Activated naive CD4-positive, alpha-beta T cell treated with anti-CD3 and anti-CD28 coated beads, Interleukin-2, amount 10 ng/mL, durations not matched to agents 7 days and 5 days (primary cell): ENCODE data around the gene FCGR1A.
"Not testable (repeated sequence)": the region's sequence is repeated elsewhere in the genome, so short reads cannot be mapped to it uniquely, and the experiment has no call there.

Experiments used
- CTCF ChIA-PET: fragments of 350-600 bp; sonication (Branson Sonifier 250); formaldehyde crosslinking; loops from one replicate; lab custom pipeline; 2021; ENCODE audit warnings: antibody characterized with exemption; lab: Charles Lee
- DNase-seq: peaks from one replicate; pipeline ENCODE4 v3.0.0-alpha.2; 2020
- H3K27ac Mint-ChIP-seq: one replicate; pipeline ENCODE4 v1.8.0; 2021; ENCODE audit warnings: mild to moderate bottlenecking, moderate library complexity, mixed read lengths
- H3K27me3 Mint-ChIP-seq: one replicate; pipeline ENCODE4 v1.8.0; 2021; ENCODE audit warnings: mild to moderate bottlenecking, mixed read lengths
- H3K36me3 Mint-ChIP-seq: one replicate; pipeline ENCODE4 v1.8.0; 2021; ENCODE audit warnings: mixed read lengths
- H3K4me1 Mint-ChIP-seq: one replicate; pipeline ENCODE4 v1.8.0; 2021; ENCODE audit warnings: mixed read lengths
- H3K4me3 Mint-ChIP-seq: one replicate; pipeline ENCODE4 v1.8.0; 2021; ENCODE audit warnings: mild to moderate bottlenecking, moderate library complexity, mixed read lengths
- H3K9me3 Mint-ChIP-seq: one replicate; pipeline ENCODE4 v1.8.0; 2021; ENCODE audit warnings: mixed read lengths

The FCGR1A gene

GRCh38 chr1:149782600-149782999 lies at the start of gene FCGR1A:
Gene FCGR1A, plus strand, starts transcription at chr1:149782694. Its CDS starts 50 bp downstream, at chr1:149782744.
- H3K4me1 Mint-ChIP-seq, H3K4me3 Mint-ChIP-seq, H3K27me3 Mint-ChIP-seq, DNase-seq, CTCF ChIA-PET, H3K9me3 Mint-ChIP-seq, H3K27ac Mint-ChIP-seq, H3K36me3 Mint-ChIP-seq: not testable (repeated sequence)

GRCh38 chr1:149732781-149733180 lies 49.7 kb upstream of the FCGR1A start:
- H3K4me3 Mint-ChIP-seq, H3K4me1 Mint-ChIP-seq, CTCF ChIA-PET, H3K27me3 Mint-ChIP-seq, H3K36me3 Mint-ChIP-seq, H3K9me3 Mint-ChIP-seq, DNase-seq, H3K27ac Mint-ChIP-seq: not testable (repeated sequence)

- H3K27me3 Mint-ChIP-seq, CTCF ChIA-PET, H3K36me3 Mint-ChIP-seq: not testable (repeated sequence)
Observed at GRCh38 chr1:149734692-149735091, 47.8 kb upstream of the FCGR1A start.

GRCh38 chr1:149740148-149740581 lies 42.3 kb upstream of the FCGR1A start:
- peak; percentile 67 for DNase-seq
- H3K27me3 Mint-ChIP-seq, H3K4me1 Mint-ChIP-seq, H3K36me3 Mint-ChIP-seq, H3K9me3 Mint-ChIP-seq, CTCF ChIA-PET, H3K4me3 Mint-ChIP-seq: not testable (repeated sequence)
- peak overlapping the region; percentile 24 for H3K27ac Mint-ChIP-seq

More at GRCh38 chr1:149734692-149735091, 47.8 kb upstream of the FCGR1A start:
- H3K27ac Mint-ChIP-seq, H3K9me3 Mint-ChIP-seq, DNase-seq, H3K4me1 Mint-ChIP-seq, H3K4me3 Mint-ChIP-seq: not testable (repeated sequence)

GRCh38 chr1:149740590-149741230 lies 41.8 kb upstream of the FCGR1A start:
- H3K4me3 Mint-ChIP-seq, H3K36me3 Mint-ChIP-seq, H3K27ac Mint-ChIP-seq, CTCF ChIA-PET, DNase-seq, H3K4me1 Mint-ChIP-seq, H3K9me3 Mint-ChIP-seq, H3K27me3 Mint-ChIP-seq: not testable (repeated sequence)

GRCh38 chr1:149741914-149742313 lies 40.6 kb upstream of the FCGR1A start:
- H3K36me3 Mint-ChIP-seq, H3K27me3 Mint-ChIP-seq, H3K27ac Mint-ChIP-seq, H3K4me1 Mint-ChIP-seq, H3K9me3 Mint-ChIP-seq, CTCF ChIA-PET, DNase-seq, H3K4me3 Mint-ChIP-seq: not testable (repeated sequence)

GRCh38 chr1:149746463-149747356 lies 35.8 kb upstream of the FCGR1A start:
- H3K9me3 Mint-ChIP-seq, H3K4me3 Mint-ChIP-seq, CTCF ChIA-PET, H3K27ac Mint-ChIP-seq, H3K36me3 Mint-ChIP-seq, DNase-seq: not testable (repeated sequence)
- H3K27me3 Mint-ChIP-seq = peaks cover 28% of the 10 kb centered on the region
- peaks cover 16% of the 10 kb centered on the region for H3K4me1 Mint-ChIP-seq

- Mint-ChIP-seq H3K27me3 (peaks cover 28% of the 10 kb centered on the region), H3K4me1 (peaks cover 16% of the 10 kb centered on the region), H3K4me3 (peak overlapping the region; percentile 63)
- CTCF ChIA-PET, H3K27ac Mint-ChIP-seq, H3K9me3 Mint-ChIP-seq, DNase-seq, H3K36me3 Mint-ChIP-seq: not testable (repeated sequence)
Observed at GRCh38 chr1:149747359-149748143, 34.9 kb upstream of the FCGR1A start.

- Mint-ChIP-seq H3K4me3 (peak overlapping the region; percentile 63), H3K27me3 (peaks cover 28% of the 10 kb centered on the region), H3K4me1 (peaks cover 16% of the 10 kb centered on the region)
- CTCF ChIA-PET, DNase-seq, H3K27ac Mint-ChIP-seq, H3K36me3 Mint-ChIP-seq, H3K9me3 Mint-ChIP-seq: not testable (repeated sequence)
Observed at GRCh38 chr1:149748144-149748500, 34.4 kb upstream of the FCGR1A start.

GRCh38 chr1:149750562-149750961 lies 31.9 kb upstream of the FCGR1A start:
- not testable (repeated sequence) for H3K27ac Mint-ChIP-seq

GRCh38 chr1:149752186-149752585 lies 30.3 kb upstream of the FCGR1A start:
- CTCF ChIA-PET, H3K36me3 Mint-ChIP-seq, DNase-seq, H3K4me3 Mint-ChIP-seq, H3K27ac Mint-ChIP-seq, H3K9me3 Mint-ChIP-seq: not testable (repeated sequence)
- peaks cover 17% of the 10 kb centered on the region for H3K27me3 Mint-ChIP-seq
- H3K4me1 Mint-ChIP-seq = peaks cover 13% of the 10 kb centered on the region

More at GRCh38 chr1:149750562-149750961, 31.9 kb upstream of the FCGR1A start:
- H3K27me3 Mint-ChIP-seq = peaks cover 28% of the 10 kb centered on the region
- H3K4me3 Mint-ChIP-seq, CTCF ChIA-PET, H3K36me3 Mint-ChIP-seq, DNase-seq, H3K9me3 Mint-ChIP-seq: not testable (repeated sequence)
- H3K4me1 Mint-ChIP-seq = peaks cover 16% of the 10 kb centered on the region

- CTCF ChIA-PET, H3K4me1 Mint-ChIP-seq, DNase-seq, H3K27me3 Mint-ChIP-seq, H3K4me3 Mint-ChIP-seq, H3K27ac Mint-ChIP-seq, H3K36me3 Mint-ChIP-seq, H3K9me3 Mint-ChIP-seq: not testable (repeated sequence)
Observed at GRCh38 chr1:149753466-149753865, 29.0 kb upstream of the FCGR1A start.

GRCh38 chr1:149755294-149755693 lies 27.2 kb upstream of the FCGR1A start:
- H3K36me3 Mint-ChIP-seq, CTCF ChIA-PET, H3K4me3 Mint-ChIP-seq, DNase-seq, H3K27me3 Mint-ChIP-seq, H3K4me1 Mint-ChIP-seq, H3K9me3 Mint-ChIP-seq, H3K27ac Mint-ChIP-seq: not testable (repeated sequence)

GRCh38 chr1:149762294-149762693 lies 20.2 kb upstream of the FCGR1A start:
- CTCF ChIA-PET, H3K27me3 Mint-ChIP-seq, H3K9me3 Mint-ChIP-seq, DNase-seq, H3K4me1 Mint-ChIP-seq, H3K27ac Mint-ChIP-seq, H3K36me3 Mint-ChIP-seq, H3K4me3 Mint-ChIP-seq: not testable (repeated sequence)
